BE2C (cell line): ENCODE results near the gene ZNF700.
A peak's percentile ranks its signal among the peaks of the same experiment; 100 is the strongest.
"Not testable (repeated sequence)": the region's sequence is repeated elsewhere in the genome, so short reads cannot be mapped to it uniquely, and the experiment has no call there.

Experiments
- DNase-seq: peaks from one replicate; pipeline ENCODE4 v3.0.0-alpha.2; 2020
- H3K27me3 ChIP-seq: fragments of 250-450 bp; sonication (Bioruptor Pico); 2 replicates; pipeline ENCODE4 v1.5.1; 2020; ENCODE audit warnings: mild to moderate bottlenecking
- H3K36me3 ChIP-seq: fragments of 250-450 bp; sonication (Bioruptor Pico); 2 replicates; pipeline ENCODE4 v1.5.1; 2020; ENCODE audit warnings: mild to moderate bottlenecking
- H3K4me1 ChIP-seq: fragments of 250-450 bp; sonication (Bioruptor Pico); 2 replicates; pipeline ENCODE4 v1.5.1; 2020
- H3K4me3 ChIP-seq: 2 replicates; pipeline ENCODE4 v1.5.1; 2011; ENCODE audit warnings: low read depth, low read length
- H3K9me3 ChIP-seq: fragments of 250-450 bp; sonication (Bioruptor Pico); 2 replicates; pipeline ENCODE4 v1.5.1; 2020
- TF ChIP-seq, protein P1 (sequence below): IDR thresholded peaks from 2 replicates; pipeline ENCODE4 v1.5.1; 2012; ENCODE audit warnings: mild to moderate bottlenecking, low read depth, low read length

The ZNF700 gene

DNA sequence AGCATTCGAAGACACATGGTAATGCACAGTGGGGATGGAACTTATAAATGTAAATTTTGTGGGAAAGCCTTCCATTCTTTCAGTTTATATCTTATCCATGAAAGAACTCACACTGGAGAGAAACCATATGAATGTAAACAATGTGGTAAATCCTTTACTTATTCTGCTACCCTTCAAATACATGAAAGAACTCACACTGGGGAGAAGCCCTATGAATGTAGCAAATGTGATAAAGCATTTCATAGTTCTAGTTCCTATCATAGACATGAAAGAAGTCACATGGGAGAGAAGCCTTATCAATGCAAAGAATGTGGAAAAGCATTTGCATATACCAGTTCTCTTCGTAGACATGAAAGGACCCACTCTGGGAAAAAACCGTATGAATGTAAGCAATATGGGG, 23.7 kb downstream of the ZNF700 start:
- H3K36me3 ChIP-seq, result peaks cover 47% of the 10 kb centered on the region

GRCh38 chr19:11949201-11949600, 24.3 kb downstream of the ZNF700 start:
- TF ChIP-seq, protein P1, sequence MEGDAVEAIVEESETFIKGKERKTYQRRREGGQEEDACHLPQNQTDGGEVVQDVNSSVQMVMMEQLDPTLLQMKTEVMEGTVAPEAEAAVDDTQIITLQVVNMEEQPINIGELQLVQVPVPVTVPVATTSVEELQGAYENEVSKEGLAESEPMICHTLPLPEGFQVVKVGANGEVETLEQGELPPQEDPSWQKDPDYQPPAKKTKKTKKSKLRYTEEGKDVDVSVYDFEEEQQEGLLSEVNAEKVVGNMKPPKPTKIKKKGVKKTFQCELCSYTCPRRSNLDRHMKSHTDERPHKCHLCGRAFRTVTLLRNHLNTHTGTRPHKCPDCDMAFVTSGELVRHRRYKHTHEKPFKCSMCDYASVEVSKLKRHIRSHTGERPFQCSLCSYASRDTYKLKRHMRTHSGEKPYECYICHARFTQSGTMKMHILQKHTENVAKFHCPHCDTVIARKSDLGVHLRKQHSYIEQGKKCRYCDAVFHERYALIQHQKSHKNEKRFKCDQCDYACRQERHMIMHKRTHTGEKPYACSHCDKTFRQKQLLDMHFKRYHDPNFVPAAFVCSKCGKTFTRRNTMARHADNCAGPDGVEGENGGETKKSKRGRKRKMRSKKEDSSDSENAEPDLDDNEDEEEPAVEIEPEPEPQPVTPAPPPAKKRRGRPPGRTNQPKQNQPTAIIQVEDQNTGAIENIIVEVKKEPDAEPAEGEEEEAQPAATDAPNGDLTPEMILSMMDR, result no peak
- Histone ChIP-seq H3K9me3 (peaks cover 18% of the 10 kb centered on the region), H3K4me1 (no peaks in the 10 kb centered on the region), H3K27me3 (no peaks in the 10 kb centered on the region), H3K4me3 (no peak overlapping the region), H3K36me3 (peaks cover 47% of the 10 kb centered on the region)
- DNase-seq, result no peak

More for the DNA sequence above, 23.7 kb downstream of the ZNF700 start:
- Histone ChIP-seq H3K27me3 (no peaks in the 10 kb centered on the region), H3K4me1 (no peaks in the 10 kb centered on the region), H3K4me3 (no peak overlapping the region), H3K9me3 (peaks cover 18% of the 10 kb centered on the region)
- TF ChIP-seq, protein P1, result no peak
- no peak for DNase-seq

DNA sequence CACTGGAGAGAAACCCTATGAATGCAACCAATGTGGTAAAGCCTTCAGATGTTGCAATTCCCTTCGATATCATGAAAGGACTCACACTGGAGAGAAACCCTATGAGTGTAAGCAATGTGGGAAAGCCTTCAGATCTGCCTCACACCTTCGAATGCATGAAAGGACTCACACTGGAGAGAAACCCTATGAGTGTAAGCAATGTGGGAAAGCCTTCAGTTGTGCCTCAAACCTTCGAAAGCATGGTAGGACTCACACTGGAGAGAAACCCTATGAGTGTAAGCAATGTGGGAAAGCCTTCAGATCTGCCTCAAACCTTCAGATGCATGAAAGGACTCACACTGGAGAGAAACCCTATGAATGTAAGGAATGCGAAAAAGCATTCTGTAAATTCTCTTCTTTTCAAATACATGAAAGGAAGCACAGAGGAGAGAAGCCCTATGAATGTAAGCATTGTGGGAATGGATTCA, 24.7 kb downstream of the ZNF700 start:
- peaks cover 47% of the 10 kb centered on the region for H3K36me3 ChIP-seq
- H3K27me3 ChIP-seq, H3K4me1 ChIP-seq, H3K4me3 ChIP-seq, DNase-seq: not testable (repeated sequence)
- H3K9me3 ChIP-seq, result peaks cover 16% of the 10 kb centered on the region

DNA sequence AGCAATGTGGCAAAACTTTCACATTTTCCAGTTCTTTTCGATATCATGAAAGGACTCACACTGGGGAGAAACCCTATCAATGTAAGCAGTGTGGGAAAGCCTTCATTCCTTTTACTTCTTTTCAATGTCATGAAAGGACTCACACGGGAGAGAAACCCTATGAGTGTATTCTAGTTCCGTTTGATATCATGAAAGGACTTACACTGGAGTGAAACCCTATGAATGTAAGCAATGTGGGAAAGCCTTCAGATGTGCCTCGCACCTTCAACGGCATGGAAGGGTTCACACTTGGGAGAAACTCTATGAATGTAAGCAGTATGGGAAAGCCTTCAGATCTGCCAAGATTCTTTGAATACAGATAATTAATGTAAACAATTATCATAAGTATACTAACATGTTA, 25.4 kb downstream of the ZNF700 start:
- no peak overlapping the region for H3K4me3 ChIP-seq
- H3K36me3 ChIP-seq, result peaks cover 47% of the 10 kb centered on the region
- no peak for DNase-seq
- peaks cover 14% of the 10 kb centered on the region for H3K9me3 ChIP-seq
- TF ChIP-seq, protein P1, result no peak
- no peaks in the 10 kb centered on the region for H3K4me1 ChIP-seq
- H3K27me3 ChIP-seq, result no peaks in the 10 kb centered on the region

- Histone ChIP-seq H3K9me3 (no peaks in the 10 kb centered on the region), H3K4me3 (peak overlapping the region; percentile 92), H3K4me1 (no peaks in the 10 kb centered on the region), H3K36me3 (no peaks in the 10 kb centered on the region), H3K27me3 (no peaks in the 10 kb centered on the region)
- peak; percentile 87 for DNase-seq
- TF ChIP-seq, protein P1, result peak; percentile 90
Measured at GRCh38 chr19:11963566-11964355, 38.9 kb downstream of the ZNF700 start.

GRCh38 chr19:11964496-11964857, 39.6 kb downstream of the ZNF700 start:
- peak overlapping the region; percentile 92 for H3K4me3 ChIP-seq
- no peaks in the 10 kb centered on the region for H3K36me3 ChIP-seq
- H3K4me1 ChIP-seq, result no peaks in the 10 kb centered on the region
- TF ChIP-seq, protein P1, result peak; percentile 45
- H3K9me3 ChIP-seq, result no peaks in the 10 kb centered on the region
- H3K27me3 ChIP-seq, result no peaks in the 10 kb centered on the region
- DNase-seq, result peak; percentile 52
